Left ventricle myocardium inferior (tissue), 1 donor: ENCODE measurements around the gene OR10H2. TPM values are rescaled to one million over a fixed set of nuclear protein-coding genes. Genes with fewer than 3 reads are reported as not detected.
A peak's percentile ranks its signal among the peaks of the same experiment; 100 is the strongest.

Source experiments
- DNase-seq: peaks from one replicate; pipeline ENCODE4 v3.0.0-alpha.2; 2020
- H3K27ac ChIP-seq: fragments of 200-600 bp; replicated peaks from 2 replicates; pipeline ENCODE4 v1.8.0; 2021
- H3K27me3 ChIP-seq: fragments of 200-600 bp; 2 replicates; pipeline ENCODE4 v1.8.0; 2021; ENCODE audit warnings: low read depth
- H3K36me3 ChIP-seq: fragments of 200-600 bp; 2 replicates; pipeline ENCODE4 v1.8.0; 2021
- H3K4me1 ChIP-seq: fragments of 200-600 bp; 2 replicates; pipeline ENCODE4 v1.8.0; 2021
- H3K4me3 ChIP-seq: fragments of 200-600 bp; 2 replicates; pipeline ENCODE4 v1.8.0; 2021; ENCODE audit warnings: mild to moderate bottlenecking, moderate library complexity
- H3K9me3 ChIP-seq: fragments of 200-600 bp; replicated peaks from 2 replicates; pipeline ENCODE4 v1.8.0; 2021
- CTCF ChIP-seq: fragments of 200-600 bp; IDR thresholded peaks from 2 replicates; pipeline ENCODE4 v1.8.0; 2021; ENCODE audit warnings: antibody characterized with exemption, mild to moderate bottlenecking, borderline replicate concordance
- intact Hi-C: fragments of 100-400 bp; cut with micrococcal nuclease; formaldehyde crosslinking; loops from one replicate; pipeline ENCODE4 v1.11.0; 2022
- total RNA-seq: library from RNA; stranded (reverse); fragmentation: NEBNext Ultra II Directional; extraction: Animal tissue kit (Norgen Biotek cat#: 25700); gene quantifications from one replicate; pipeline ENCODE4 v1.2.1, GENCODE V29; 2021
- donor health status: DM: no; HTN: yes; CAD: no; lungs with severe emphysema.

The OR10H2 gene
- total RNA-seq, 1 donor from 2014 or later, result not detected

- intact Hi-C loops, result no loop called here
- H3K9me3 ChIP-seq, result peaks cover 6% of the 10 kb centered on the region
- H3K36me3 ChIP-seq, result no peaks in the 10 kb centered on the region
- TF ChIP-seq CTCF, result no peak
- no peaks in the 10 kb centered on the region for H3K4me1 ChIP-seq
- no peak for DNase-seq
- H3K27me3 ChIP-seq, result peaks cover 58% of the 10 kb centered on the region
- no peak overlapping the region for H3K27ac ChIP-seq
- H3K4me3 ChIP-seq, result no peak overlapping the region
These were observed 10.0 kb upstream of the OR10H2 start for GRCh38 chr19:15717809-15718208.

DNA sequence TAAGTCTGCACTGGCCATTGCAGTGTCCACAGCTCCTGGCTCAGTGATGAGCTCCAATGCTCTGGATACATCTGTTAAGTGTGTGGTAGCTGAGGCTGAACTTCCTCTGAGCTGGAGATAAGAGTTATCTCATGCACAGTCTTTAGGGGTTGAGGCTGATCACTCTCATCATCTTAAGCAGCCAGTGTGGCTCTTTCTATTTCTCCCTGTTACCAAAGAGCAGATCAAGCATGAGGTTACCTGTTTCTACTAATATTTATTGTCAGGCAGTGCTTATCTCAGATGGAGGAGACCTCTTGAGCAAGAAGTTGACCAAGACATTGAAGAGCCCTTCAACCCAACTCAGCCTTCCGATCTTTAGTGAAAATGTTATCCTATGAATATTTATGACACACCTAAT is 6.6 kb upstream of the OR10H2 start:
- Histone ChIP-seq H3K36me3 (no peaks in the 10 kb centered on the region), H3K4me3 (no peak overlapping the region), H3K27me3 (peaks cover 85% of the 10 kb centered on the region), H3K27ac (no peak overlapping the region), H3K9me3 (peaks cover 6% of the 10 kb centered on the region), H3K4me1 (no peaks in the 10 kb centered on the region)
- TF ChIP-seq CTCF, result no peak
- intact Hi-C loops, result no loop called here
- no peak for DNase-seq

DNA sequence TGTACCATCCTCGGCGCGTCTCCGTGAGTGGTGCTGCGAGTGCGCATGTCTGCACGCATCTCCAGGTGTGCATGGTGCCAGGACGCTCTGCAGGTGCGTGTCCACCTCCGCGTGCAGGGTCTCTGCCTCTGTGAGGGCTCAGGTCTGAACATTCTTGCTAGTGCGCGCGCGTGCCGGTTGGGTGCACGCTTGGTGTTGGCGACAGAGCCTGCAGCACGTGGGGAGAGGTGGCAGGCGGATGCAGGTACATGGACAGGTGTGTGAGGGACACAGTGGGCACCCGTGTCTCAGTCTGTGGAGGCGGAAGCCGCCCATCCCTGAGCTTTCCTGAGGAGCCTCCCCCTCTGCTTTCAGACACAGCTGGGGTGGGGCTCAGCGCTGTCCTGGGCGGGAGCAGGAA is 4.9 kb upstream of the OR10H2 start:
- H3K9me3 ChIP-seq, result peaks cover 6% of the 10 kb centered on the region
- no peaks in the 10 kb centered on the region for H3K4me1 ChIP-seq
- intact Hi-C loops, result no loop called here
- no peak for DNase-seq
- H3K27me3 ChIP-seq, result peaks cover 88% of the 10 kb centered on the region
- no peaks in the 10 kb centered on the region for H3K36me3 ChIP-seq
- no peak overlapping the region for H3K4me3 ChIP-seq
- no peak overlapping the region for H3K27ac ChIP-seq
- TF ChIP-seq CTCF, result no peak

DNA sequence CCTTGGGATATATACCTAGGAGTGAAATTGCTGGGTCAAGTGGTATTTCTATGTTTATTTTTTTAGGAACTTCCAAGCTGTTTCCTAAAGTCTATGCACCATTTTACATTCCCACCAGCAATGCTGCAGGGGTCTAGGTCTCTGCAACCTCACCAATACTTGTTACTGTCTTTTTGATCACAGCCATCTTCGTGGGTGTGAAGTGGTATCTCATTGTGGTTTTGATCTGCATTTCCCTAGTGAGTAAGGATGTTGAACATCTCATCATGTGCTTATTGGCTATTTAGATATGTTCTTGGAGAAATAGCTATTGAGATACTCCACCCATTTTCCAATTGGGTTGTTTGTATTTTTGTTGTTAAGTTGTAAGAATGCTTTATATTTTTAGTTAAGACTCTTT is 2.7 kb downstream of the OR10H2 start:
- Histone ChIP-seq H3K9me3 (peaks cover 11% of the 10 kb centered on the region), H3K4me1 (peaks cover 3% of the 10 kb centered on the region), H3K27ac (no peak overlapping the region), H3K36me3 (no peaks in the 10 kb centered on the region), H3K4me3 (no peak overlapping the region), H3K27me3 (peaks cover 32% of the 10 kb centered on the region)
- DNase-seq, result no peak
- no peak for TF ChIP-seq CTCF
- intact Hi-C loops, result no loop called here

- no peak for DNase-seq
- Histone ChIP-seq H3K4me3 (no peak overlapping the region), H3K27ac (peak overlapping the region; percentile 44), H3K27me3 (peaks cover 14% of the 10 kb centered on the region), H3K36me3 (no peaks in the 10 kb centered on the region), H3K9me3 (peaks cover 11% of the 10 kb centered on the region), H3K4me1 (peaks cover 3% of the 10 kb centered on the region)
- intact Hi-C loops, result no loop called here
- TF ChIP-seq CTCF, result no peak
These were observed 4.6 kb downstream of the OR10H2 start for GRCh38 chr19:15732388-15732787.

- H3K4me1 ChIP-seq, result peaks cover 3% of the 10 kb centered on the region
- H3K9me3 ChIP-seq, result peaks cover 11% of the 10 kb centered on the region
- no peak overlapping the region for H3K4me3 ChIP-seq
- H3K27me3 ChIP-seq, result peaks cover 3% of the 10 kb centered on the region
- no peaks in the 10 kb centered on the region for H3K36me3 ChIP-seq
- TF ChIP-seq CTCF, result no peak
- intact Hi-C loops, result no loop called here
- DNase-seq, result no peak
- no peak overlapping the region for H3K27ac ChIP-seq
These were observed 6.1 kb downstream of the OR10H2 start for GRCh38 chr19:15733895-15734294.
